ENCODE measurements around the gene PPP1R13L.

GRCh38 chr19:45362291-45362690 is 42.6 kb downstream of the PPP1R13L start:
- TF ChIP-seq POLR2A (IDR thresholded peaks at IDR 0.05) = no peak
- TF ChIP-seq, protein P1, sequence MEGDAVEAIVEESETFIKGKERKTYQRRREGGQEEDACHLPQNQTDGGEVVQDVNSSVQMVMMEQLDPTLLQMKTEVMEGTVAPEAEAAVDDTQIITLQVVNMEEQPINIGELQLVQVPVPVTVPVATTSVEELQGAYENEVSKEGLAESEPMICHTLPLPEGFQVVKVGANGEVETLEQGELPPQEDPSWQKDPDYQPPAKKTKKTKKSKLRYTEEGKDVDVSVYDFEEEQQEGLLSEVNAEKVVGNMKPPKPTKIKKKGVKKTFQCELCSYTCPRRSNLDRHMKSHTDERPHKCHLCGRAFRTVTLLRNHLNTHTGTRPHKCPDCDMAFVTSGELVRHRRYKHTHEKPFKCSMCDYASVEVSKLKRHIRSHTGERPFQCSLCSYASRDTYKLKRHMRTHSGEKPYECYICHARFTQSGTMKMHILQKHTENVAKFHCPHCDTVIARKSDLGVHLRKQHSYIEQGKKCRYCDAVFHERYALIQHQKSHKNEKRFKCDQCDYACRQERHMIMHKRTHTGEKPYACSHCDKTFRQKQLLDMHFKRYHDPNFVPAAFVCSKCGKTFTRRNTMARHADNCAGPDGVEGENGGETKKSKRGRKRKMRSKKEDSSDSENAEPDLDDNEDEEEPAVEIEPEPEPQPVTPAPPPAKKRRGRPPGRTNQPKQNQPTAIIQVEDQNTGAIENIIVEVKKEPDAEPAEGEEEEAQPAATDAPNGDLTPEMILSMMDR (IDR thresholded peaks at IDR 0.05) = no peak
